BLaER1 (cell line): ENCODE results near the gene FBXO44.

Source experiments
- H3K27ac ChIP-seq: shearing (Covaris generic); formaldehyde crosslinking; 2 replicates; pipeline ENCODE4 v1.8.1; 2022
- H3K27me3 ChIP-seq: shearing (Covaris generic); formaldehyde crosslinking; 2 replicates; pipeline ENCODE4 v1.8.1; 2022
- H3K36me3 ChIP-seq: shearing (Covaris generic); formaldehyde crosslinking; 2 replicates; pipeline ENCODE4 v1.8.1; 2022
- H3K4me1 ChIP-seq: shearing (Covaris generic); formaldehyde crosslinking; 2 replicates; pipeline ENCODE4 v1.8.1; 2022
- H3K4me2 ChIP-seq: shearing (Covaris generic); formaldehyde crosslinking; 2 replicates; pipeline ENCODE4 v1.8.1; 2022
- H3K4me3 ChIP-seq: shearing (Covaris generic); formaldehyde crosslinking; 2 replicates; pipeline ENCODE4 v1.8.1; 2022
- H3K9ac ChIP-seq: shearing (Covaris generic); formaldehyde crosslinking; 2 replicates; pipeline ENCODE4 v1.8.1; 2022
- H3K9me3 ChIP-seq: shearing (Covaris generic); formaldehyde crosslinking; 2 replicates; pipeline ENCODE4 v1.8.1; 2022
- H4K20me1 ChIP-seq: shearing (Covaris generic); formaldehyde crosslinking; 2 replicates; pipeline ENCODE4 v1.8.1; 2022
- Cebpa-rat ChIP-seq: shearing (Covaris generic); IDR thresholded peaks from 2 replicates; pipeline ENCODE4 v1.8.1; 2022

The FBXO44 gene

GRCh38 chr1:11674488-11674887 lies 19.8 kb downstream of the FBXO44 start:
- Histone ChIP-seq H3K4me3 (no peak overlapping the region), H3K4me1 (peaks cover 26% of the 10 kb centered on the region), H3K36me3 (peaks cover 88% of the 10 kb centered on the region), H3K9ac (no peak overlapping the region), H3K4me2 (no peak overlapping the region), H3K27ac (no peak overlapping the region), H3K9me3 (no peaks in the 10 kb centered on the region), H4K20me1 (peaks cover 80% of the 10 kb centered on the region), H3K27me3 (no peaks in the 10 kb centered on the region)
- TF ChIP-seq Cebpa-rat = no peak

GRCh38 chr1:11675325-11675724 lies 20.6 kb downstream of the FBXO44 start:
- Histone ChIP-seq H4K20me1 (peaks cover 89% of the 10 kb centered on the region), H3K4me1 (peaks cover 35% of the 10 kb centered on the region), H3K36me3 (peaks cover 84% of the 10 kb centered on the region), H3K4me3 (no peak overlapping the region), H3K27ac (no peak overlapping the region), H3K27me3 (no peaks in the 10 kb centered on the region), H3K4me2 (no peak overlapping the region), H3K9me3 (no peaks in the 10 kb centered on the region), H3K9ac (no peak overlapping the region)
- no peak for TF ChIP-seq Cebpa-rat

- Histone ChIP-seq H4K20me1 (peaks cover 89% of the 10 kb centered on the region), H3K4me3 (no peak overlapping the region), H3K27me3 (no peaks in the 10 kb centered on the region), H3K9ac (no peak overlapping the region), H3K9me3 (no peaks in the 10 kb centered on the region), H3K27ac (0 out of 2 replicates have a peak overlapping the region, but pooled peaks have one; percentile 46), H3K4me2 (peak overlapping the region; percentile 97), H3K36me3 (peaks cover 73% of the 10 kb centered on the region), H3K4me1 (peaks cover 35% of the 10 kb centered on the region)
- no peak for TF ChIP-seq Cebpa-rat
Measured at GRCh38 chr1:11676386-11677103, 21.9 kb downstream of the FBXO44 start.

- Histone ChIP-seq H3K4me3 (no peak overlapping the region), H3K27ac (no peak overlapping the region), H4K20me1 (peaks cover 70% of the 10 kb centered on the region), H3K36me3 (peaks cover 54% of the 10 kb centered on the region), H3K4me2 (peak overlapping the region; percentile 97), H3K9ac (no peak overlapping the region), H3K9me3 (no peaks in the 10 kb centered on the region), H3K4me1 (peaks cover 54% of the 10 kb centered on the region), H3K27me3 (no peaks in the 10 kb centered on the region)
- TF ChIP-seq Cebpa-rat = no peak
Measured at GRCh38 chr1:11678442-11678841, 23.8 kb downstream of the FBXO44 start.

- Histone ChIP-seq H3K4me1 (peaks cover 74% of the 10 kb centered on the region), H3K27me3 (no peaks in the 10 kb centered on the region), H3K4me2 (peak overlapping the region; percentile 97), H3K4me3 (peak overlapping the region; percentile 97), H3K9me3 (no peaks in the 10 kb centered on the region), H3K27ac (peak overlapping the region; percentile 91), H3K36me3 (peaks cover 40% of the 10 kb centered on the region), H3K9ac (peak overlapping the region; percentile 97), H4K20me1 (peaks cover 65% of the 10 kb centered on the region)
- TF ChIP-seq Cebpa-rat = no peak
Measured at GRCh38 chr1:11680270-11681070, 25.8 kb downstream of the FBXO44 start.

GRCh38 chr1:11681071-11681771 lies 26.5 kb downstream of the FBXO44 start, which contains the start of gene MAD2L2:
TSS of gene MAD2L2 (minus strand) at chr1:11681148. CDS start at chr1:11680601, 547 bp downstream.
- Histone ChIP-seq H4K20me1 (peaks cover 60% of the 10 kb centered on the region), H3K4me1 (peaks cover 82% of the 10 kb centered on the region), H3K27me3 (no peaks in the 10 kb centered on the region), H3K4me3 (peak within 1 kb of the TSS; percentile 97), H3K9ac (peak within 1 kb of the TSS; percentile 97), H3K9me3 (no peaks in the 10 kb centered on the region), H3K4me2 (peak within 1 kb of the TSS; percentile 97), H3K36me3 (peaks cover 38% of the 10 kb centered on the region), H3K27ac (peak within 1 kb of the TSS; percentile 91)
- TF ChIP-seq Cebpa-rat = no peak

GRCh38 chr1:11682287-11682771 lies 27.7 kb downstream of the FBXO44 start:
- H3K9ac ChIP-seq = peak overlapping the region; percentile 83

GRCh38 chr1:11682799-11683198 lies 28.1 kb downstream of the FBXO44 start:
- peaks cover 88% of the 10 kb centered on the region for H3K4me1 ChIP-seq
- H3K9ac ChIP-seq = peak overlapping the region; percentile 83
- H4K20me1 ChIP-seq = peaks cover 44% of the 10 kb centered on the region
- no peak for TF ChIP-seq Cebpa-rat
- H3K9me3 ChIP-seq = no peaks in the 10 kb centered on the region
- no peaks in the 10 kb centered on the region for H3K27me3 ChIP-seq
- peak overlapping the region; percentile 97 for H3K4me3 ChIP-seq
- peak overlapping the region; percentile 96 for H3K4me2 ChIP-seq
- peak overlapping the region; percentile 91 for H3K27ac ChIP-seq
- H3K36me3 ChIP-seq = peaks cover 26% of the 10 kb centered on the region

More at GRCh38 chr1:11682287-11682771, 27.7 kb downstream of the FBXO44 start:
- peaks cover 88% of the 10 kb centered on the region for H3K4me1 ChIP-seq
- H4K20me1 ChIP-seq = peaks cover 49% of the 10 kb centered on the region
- H3K4me2 ChIP-seq = peak overlapping the region; percentile 96
- H3K4me3 ChIP-seq = peak overlapping the region; percentile 97
- H3K9me3 ChIP-seq = no peaks in the 10 kb centered on the region
- H3K27me3 ChIP-seq = no peaks in the 10 kb centered on the region
- no peak for TF ChIP-seq Cebpa-rat
- peak overlapping the region; percentile 91 for H3K27ac ChIP-seq
- peaks cover 30% of the 10 kb centered on the region for H3K36me3 ChIP-seq

GRCh38 chr1:11684070-11684469 lies 29.4 kb downstream of the FBXO44 start:
- H3K4me3 ChIP-seq = peak overlapping the region; percentile 35
- H3K9me3 ChIP-seq = no peaks in the 10 kb centered on the region
- H4K20me1 ChIP-seq = peaks cover 31% of the 10 kb centered on the region
- peak overlapping the region; percentile 69 for H3K9ac ChIP-seq
- H3K27ac ChIP-seq = peak overlapping the region; percentile 91
- no peak for TF ChIP-seq Cebpa-rat
- no peaks in the 10 kb centered on the region for H3K27me3 ChIP-seq
- peak overlapping the region; percentile 96 for H3K4me2 ChIP-seq
- H3K4me1 ChIP-seq = peaks cover 88% of the 10 kb centered on the region
- peaks cover 15% of the 10 kb centered on the region for H3K36me3 ChIP-seq
